Upper lobe of right lung (tissue), 1 donor: ENCODE results near the gene ANKS1B. TPM values are rescaled to one million over a fixed set of nuclear protein-coding genes. Genes with fewer than 3 reads are reported as not detected.
A peak's percentile ranks its signal among the peaks of the same experiment; 100 is the strongest.

Experiments
- ATAC-seq: fragments of 200-7000 bp; cut with Tn5 transposase; one replicate; pipeline ENCODE4 v1.9.1; 2020; ENCODE audit warnings: mild to moderate bottlenecking, moderate library complexity
- DNase-seq: peaks from one replicate; pipeline ENCODE4 v3.0.0-alpha.2; 2020
- H3K27ac ChIP-seq: fragments of 200-600 bp; one replicate; pipeline ENCODE4 v1.8.0; 2022
- H3K27me3 ChIP-seq: fragments of 200-600 bp; one replicate; pipeline ENCODE4 v1.8.0; 2022; ENCODE audit warnings: mild to moderate bottlenecking
- H3K36me3 ChIP-seq: fragments of 200-600 bp; one replicate; pipeline ENCODE4 v1.8.0; 2022
- H3K4me1 ChIP-seq: fragments of 200-600 bp; one replicate; pipeline ENCODE4 v1.8.0; 2022
- H3K4me3 ChIP-seq: fragments of 200-600 bp; one replicate; pipeline ENCODE4 v1.8.0; 2022; ENCODE audit warnings: mild to moderate bottlenecking
- H3K9me3 ChIP-seq: fragments of 200-600 bp; one replicate; pipeline ENCODE4 v1.8.0; 2022
- CTCF ChIP-seq: fragments of 200-600 bp; IDR thresholded peaks from one replicate; pipeline ENCODE4 v1.8.0; 2022; ENCODE audit warnings: antibody characterized with exemption
- intact Hi-C: fragments of 100-400 bp; cut with DNase I; formaldehyde crosslinking; loops from one replicate; pipeline ENCODE4 v1.11.0; 2022
- total RNA-seq: library from RNA; stranded (reverse); fragmentation: NEBNext Ultra II Directional; extraction: Animal tissue kit (Norgen Biotek cat#: 25700); gene quantifications from one replicate; pipeline ENCODE4 v1.2.1, GENCODE V29; 2021
- donor health status: DM: no; HTN: yes; CAD: no; lungs with severe emphysema.

Gene ANKS1B
- total RNA-seq, 1 donor from 2014 or later, result 5.3 TPM

- Histone ChIP-seq H3K27ac (no peak overlapping the region), H3K4me3 (no peak overlapping the region), H3K9me3 (no peaks in the 10 kb centered on the region), H3K36me3 (peaks cover 43% of the 10 kb centered on the region), H3K4me1 (peaks cover 7% of the 10 kb centered on the region), H3K27me3 (no peaks in the 10 kb centered on the region)
- peak; percentile 94 for ATAC-seq
- peak; percentile 58 for TF ChIP-seq CTCF
- intact Hi-C loops, result no loop called here
- no peak for DNase-seq
Measured at GRCh38 chr12:98698603-98699463, 1285.9 kb downstream of the ANKS1B start.

GRCh38 chr12:98697209-98697608 lies 1287.5 kb downstream of the ANKS1B start:
- H3K36me3 ChIP-seq, result peaks cover 43% of the 10 kb centered on the region
- H3K4me1 ChIP-seq, result peaks cover 7% of the 10 kb centered on the region
- H3K4me3 ChIP-seq, result no peak overlapping the region
- H3K27ac ChIP-seq, result no peak overlapping the region
- H3K9me3 ChIP-seq, result no peaks in the 10 kb centered on the region
- no peak for TF ChIP-seq CTCF
- no peaks in the 10 kb centered on the region for H3K27me3 ChIP-seq
- ATAC-seq (no peak), DNase-seq (no peak)
- intact Hi-C loops, result no loop called here

DNA sequence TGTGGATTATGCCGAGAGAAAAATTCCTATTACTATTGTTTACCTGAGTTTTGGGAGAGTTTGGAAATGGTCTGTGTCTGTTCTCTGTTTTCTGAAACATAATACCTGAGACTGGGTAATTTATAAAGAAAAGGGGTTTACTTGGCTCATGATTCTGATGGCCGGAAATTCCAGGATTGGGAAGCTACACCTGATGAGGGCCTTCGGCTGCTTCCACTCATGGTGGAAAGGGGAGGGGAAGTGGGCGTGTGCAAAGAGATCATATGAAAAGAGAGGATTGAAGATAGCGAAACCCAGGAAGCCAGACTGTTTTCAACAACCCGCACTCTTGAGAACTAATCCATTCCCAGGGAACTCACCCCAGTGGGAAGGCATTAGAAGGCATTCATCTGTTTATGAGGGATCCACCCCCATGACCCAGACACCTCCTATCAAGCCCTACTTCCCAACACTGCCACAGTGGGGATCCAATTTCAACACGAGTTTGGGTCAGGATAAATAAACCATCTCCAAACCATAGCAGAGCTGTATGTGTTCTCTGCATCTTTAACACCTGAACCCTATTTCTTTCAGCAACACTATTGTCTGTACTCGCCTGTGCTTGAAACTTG lies 1288.6 kb downstream of the ANKS1B start:
- Histone ChIP-seq H3K36me3 (peaks cover 40% of the 10 kb centered on the region), H3K27ac (no peak overlapping the region), H3K4me3 (no peak overlapping the region), H3K27me3 (no peaks in the 10 kb centered on the region), H3K9me3 (no peaks in the 10 kb centered on the region), H3K4me1 (peaks cover 7% of the 10 kb centered on the region)
- ATAC-seq, result no peak
- intact Hi-C loops, result no loop called here
- no peak for TF ChIP-seq CTCF
- DNase-seq, result no peak

- H3K9me3 ChIP-seq, result no peaks in the 10 kb centered on the region
- H3K4me1 ChIP-seq, result no peaks in the 10 kb centered on the region
- no peak overlapping the region for H3K27ac ChIP-seq
- no peaks in the 10 kb centered on the region for H3K27me3 ChIP-seq
- H3K36me3 ChIP-seq, result peaks cover 56% of the 10 kb centered on the region
- ATAC-seq, result no peak
- intact Hi-C loops, result no loop called here
- no peak for TF ChIP-seq CTCF
- DNase-seq, result no peak
- H3K4me3 ChIP-seq, result no peak overlapping the region
Measured at GRCh38 chr12:98691351-98691750, 1293.4 kb downstream of the ANKS1B start.

- ATAC-seq (no peak), DNase-seq (no peak)
- no peak for TF ChIP-seq CTCF
- H3K4me3 ChIP-seq, result no peak overlapping the region
- H3K27ac ChIP-seq, result no peak overlapping the region
- H3K9me3 ChIP-seq, result no peaks in the 10 kb centered on the region
- no peaks in the 10 kb centered on the region for H3K4me1 ChIP-seq
- peaks cover 83% of the 10 kb centered on the region for H3K36me3 ChIP-seq
- no peaks in the 10 kb centered on the region for H3K27me3 ChIP-seq
- intact Hi-C loops, result no loop called here
Measured at GRCh38 chr12:98686603-98687002, 1298.1 kb downstream of the ANKS1B start.

Other genes starting within 250 kb of the ANKS1B start
- 22.0 TPM for gene BLTP3B, start 157.9 kb upstream of the ANKS1B start, total RNA-seq
- 25.2 TPM for gene ACTR6, start 215.9 kb upstream of the ANKS1B start, total RNA-seq